Measurements from ENCODE around the gene ZNF324B. TPM values are rescaled to one million over a fixed set of nuclear protein-coding genes. Genes with fewer than 3 reads are reported as not detected.

The ZNF324B gene
- total RNA-seq, 5 donors from 2014 or later (not counting 1 experiment from before 2014, with no cell fraction given), result 9.5 to 17.2 (median 15.7) TPM

DNA sequence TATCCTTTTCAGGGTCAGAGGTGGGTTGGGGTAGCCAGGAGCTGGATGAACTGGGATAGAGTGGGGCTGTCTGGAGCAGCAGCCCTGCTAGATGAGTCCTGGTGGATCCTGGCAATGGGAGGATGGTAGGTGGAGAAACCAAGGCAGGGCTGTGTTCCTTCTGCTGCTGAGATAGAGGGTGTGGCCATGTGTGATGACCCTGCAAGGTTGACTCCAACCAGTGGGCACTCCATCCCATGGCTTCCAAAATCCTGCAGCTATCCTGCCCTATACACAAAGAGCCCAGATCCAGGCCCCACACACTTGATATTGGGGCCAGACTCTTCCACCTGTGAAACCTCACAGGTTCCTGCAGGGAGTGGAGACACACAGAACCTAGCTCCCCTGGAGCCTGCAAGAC lies 22.4 kb downstream of the ZNF324B start:
- Histone ChIP-seq H3K27ac (ENCODE audit: low read length) (no peak overlapping the region), H3K27me3 (replicated peaks in 1 of 2; ENCODE audit: control insufficient read depth in 2 of 2, extremely low read depth in 1 of 2, insufficient read depth in 2 of 2, low read length in 1 of 2) (no peaks in the 10 kb centered on the region), H3K4me3 (ENCODE audit: control insufficient read depth in 1 of 2, extremely low read depth in 1 of 2, low read length in 1 of 2) (no peak overlapping the region), H3K36me3 (ENCODE audit: control insufficient read depth in 2 of 2, extremely low read depth in 1 of 2, insufficient read depth in 1 of 2, low read length in 1 of 2) (peaks cover 7 to 30% of the 10 kb centered on the region in 2 donors), H3K9me3 (no peaks in the 10 kb centered on the region), H3K4me1 (ENCODE audit: control insufficient read depth in 1 of 2, extremely low read depth in 1 of 2, insufficient read depth in 2 of 2, low read length in 2 of 2) (peaks cover 0 to 23% of the 10 kb centered on the region in 2 experiments)
- ChIA-PET CTCF (no interaction called here), POLR2A (no interaction called here)
- Mint-ChIP-seq H3K4me1 (peaks cover 18 to 28% (median 18%) of the 10 kb centered on the region in 3 donors), H3K27me3 (no peaks in the 10 kb centered on the region), H3K27ac (peak overlapping the region in 1 of 2 donors; percentile 31), H3K36me3 (peaks cover 14% of the 10 kb centered on the region), H3K9me3 (no peaks in the 10 kb centered on the region), H3K4me3 (peak overlapping the region; percentile 31 to 82 (median 47))
- DNase-seq, result no peak
- ATAC-seq (replicated peaks in 1 of 4), result no peak

DNA sequence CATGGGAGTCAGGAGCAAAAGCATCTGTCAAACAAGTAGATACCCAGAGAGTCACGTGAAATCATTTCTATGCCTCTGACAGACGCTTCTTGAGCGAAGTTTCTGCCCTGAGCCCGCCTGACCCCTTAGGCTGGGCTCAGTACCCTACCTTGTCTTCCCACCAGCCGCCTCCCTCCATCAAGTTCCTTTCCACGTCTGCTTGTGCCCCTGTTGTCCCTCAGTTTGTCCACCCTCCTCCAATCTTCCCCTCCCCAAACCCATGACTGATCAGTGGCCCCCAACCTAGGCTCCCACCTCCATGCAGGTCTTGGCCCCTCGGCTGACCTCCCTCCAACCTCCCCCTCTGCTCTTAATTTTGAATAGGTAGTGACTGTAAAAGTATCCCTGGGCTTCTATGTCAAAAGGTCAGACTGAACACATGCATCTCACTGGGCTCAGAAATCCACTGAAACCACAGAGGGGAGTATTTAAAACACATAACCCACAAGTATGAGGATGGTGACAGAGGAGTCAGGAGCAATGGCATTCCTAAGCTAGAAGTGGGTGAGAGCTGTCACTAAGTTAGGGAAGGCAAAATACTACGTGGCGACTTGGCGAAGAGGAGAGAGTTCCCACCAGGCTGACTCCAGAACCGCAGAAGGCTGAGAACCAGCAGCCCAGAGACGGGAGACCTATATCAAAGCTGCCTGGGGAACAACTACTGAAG lies 23.0 kb downstream of the ZNF324B start:
- H3K4me3 Mint-ChIP-seq, result peak overlapping the region; percentile 31 to 82 (median 47)
- Histone ChIP-seq H3K27ac (ENCODE audit: low read length) (peak overlapping the region; percentile 97), H3K9me3 (no peaks in the 10 kb centered on the region), H3K4me3 (ENCODE audit: control insufficient read depth in 1 of 2, extremely low read depth in 1 of 2, low read length in 1 of 2) (no peak overlapping the region), H3K27me3 (replicated peaks in 1 of 2; ENCODE audit: control insufficient read depth in 2 of 2, extremely low read depth in 1 of 2, insufficient read depth in 2 of 2, low read length in 1 of 2) (no peaks in the 10 kb centered on the region), H3K36me3 (ENCODE audit: control insufficient read depth in 2 of 2, extremely low read depth in 1 of 2, insufficient read depth in 1 of 2, low read length in 1 of 2) (peaks cover 12 to 26% of the 10 kb centered on the region in 2 donors), H3K4me1 (ENCODE audit: control insufficient read depth in 1 of 2, extremely low read depth in 1 of 2, insufficient read depth in 2 of 2, low read length in 2 of 2) (peaks cover 0 to 23% of the 10 kb centered on the region in 2 experiments)
- H3K36me3 Mint-ChIP-seq, result peaks cover 19% of the 10 kb centered on the region
- H3K27me3 Mint-ChIP-seq, result no peaks in the 10 kb centered on the region
- 91% methylated on average over 9 of the region's 12 CpGs for WGBS (ENCODE audit: insufficient coverage)
- DNase-seq (no peak), ATAC-seq (replicated peaks in 1 of 4) (no peak)
- POLR2A ChIA-PET, result no interaction called here
- peak overlapping the region; percentile 11 to 31 for H3K27ac Mint-ChIP-seq
- CTCF ChIA-PET, result no interaction called here
- H3K9me3 Mint-ChIP-seq, result no peaks in the 10 kb centered on the region
- H3K4me1 Mint-ChIP-seq, result peaks cover 16 to 24% (median 17%) of the 10 kb centered on the region in 3 donors

GRCh38 chr19:58474997-58475713 lies 23.7 kb downstream of the ZNF324B start:
- ChIA-PET POLR2A (interaction anchor here in 1 of 2 donors (0.5 kb wide), 1 partner anchor 374 kb away, joined by 6 read pairs; no protein-coding TSS in a partner anchor), CTCF (no interaction called here)
- H3K36me3 Mint-ChIP-seq, result peaks cover 17% of the 10 kb centered on the region
- peak overlapping the region; percentile 82 to 93 (median 89) for H3K4me3 Mint-ChIP-seq
- Histone ChIP-seq H3K4me1 (ENCODE audit: control insufficient read depth in 1 of 2, extremely low read depth in 1 of 2, insufficient read depth in 2 of 2, low read length in 2 of 2) (peaks cover 0 to 23% of the 10 kb centered on the region in 2 experiments), H3K27me3 (replicated peaks in 1 of 2; ENCODE audit: control insufficient read depth in 2 of 2, extremely low read depth in 1 of 2, insufficient read depth in 2 of 2, low read length in 1 of 2) (no peaks in the 10 kb centered on the region), H3K36me3 (ENCODE audit: control insufficient read depth in 2 of 2, extremely low read depth in 1 of 2, insufficient read depth in 1 of 2, low read length in 1 of 2) (peaks cover 12 to 19% of the 10 kb centered on the region in 2 donors), H3K27ac (ENCODE audit: low read length) (peak overlapping the region; percentile 97), H3K9me3 (no peaks in the 10 kb centered on the region), H3K4me3 (ENCODE audit: control insufficient read depth in 1 of 2, extremely low read depth in 1 of 2, low read length in 1 of 2) (peak overlapping the region; percentile 56 to 75)
- peak overlapping the region; percentile 96 to 98 for H3K27ac Mint-ChIP-seq
- DNase-seq (peak in 2 of 35 experiments; percentile 15 to 48), ATAC-seq (replicated peaks in 1 of 4) (peak in 2 of 4 experiments; percentile 0 to 21)
- H3K9me3 Mint-ChIP-seq, result no peaks in the 10 kb centered on the region
- no peaks in the 10 kb centered on the region for H3K27me3 Mint-ChIP-seq
- 26% methylated on average over 23 of the region's 27 CpGs for WGBS (ENCODE audit: insufficient coverage)
- H3K4me1 Mint-ChIP-seq, result peaks cover 16 to 24% (median 17%) of the 10 kb centered on the region in 3 donors

- Histone ChIP-seq H3K4me3 (ENCODE audit: control insufficient read depth in 1 of 2, extremely low read depth in 1 of 2, low read length in 1 of 2) (peak within 1 kb of the TSS; percentile 56 to 75), H3K27me3 (replicated peaks in 1 of 2; ENCODE audit: control insufficient read depth in 2 of 2, extremely low read depth in 1 of 2, insufficient read depth in 2 of 2, low read length in 1 of 2) (no peaks in the 10 kb centered on the region), H3K36me3 (ENCODE audit: control insufficient read depth in 2 of 2, extremely low read depth in 1 of 2, insufficient read depth in 1 of 2, low read length in 1 of 2) (peaks cover 13 to 21% of the 10 kb centered on the region in 2 donors), H3K4me1 (ENCODE audit: control insufficient read depth in 1 of 2, extremely low read depth in 1 of 2, insufficient read depth in 2 of 2, low read length in 2 of 2) (peaks cover 0 to 23% of the 10 kb centered on the region in 2 experiments), H3K27ac (ENCODE audit: low read length) (peak within 1 kb of the TSS; percentile 97), H3K9me3 (no peaks in the 10 kb centered on the region)
- CTCF ChIA-PET, result interaction anchor here in 1 of 2 donors (0.8 kb wide), 1 partner anchor 25 kb away, joined by 3 read pairs; no protein-coding TSS in a partner anchor
- Mint-ChIP-seq H3K4me1 (peaks cover 16 to 24% (median 17%) of the 10 kb centered on the region in 3 donors), H3K27ac (peak within 1 kb of the TSS; percentile 96 to 98), H3K36me3 (peaks cover 14% of the 10 kb centered on the region), H3K4me3 (peak within 1 kb of the TSS; percentile 82 to 93 (median 89)), H3K9me3 (no peaks in the 10 kb centered on the region), H3K27me3 (no peaks in the 10 kb centered on the region)
- under 1% methylated on average over 60 of the region's 64 CpGs for whole genome bisulfite sequencing (ENCODE audit: insufficient coverage)
- DNase-seq (peak; percentile 91 to 98 (median 97)), ATAC-seq (replicated peaks in 1 of 4) (peak; percentile 86 to 92 (median 92))
- POLR2A ChIA-PET, result interaction anchor here (0.5 kb wide), 2 partner anchors 9 to 375 kb away, joined by 3 to 6 read pairs; no protein-coding TSS in a partner anchor
These were observed 24.5 kb downstream of the ZNF324B start, which contains the start of gene ZNF446 for GRCh38 chr19:58475714-58476497. TSS of gene ZNF446 (plus strand) at chr19:58476352. CDS start at chr19:58477219, 867 bp downstream.

GRCh38 chr19:58476498-58477015 lies 25.1 kb downstream of the ZNF324B start:
- CTCF ChIA-PET, result interaction anchor here in 1 of 2 donors (0.8 kb wide), 1 partner anchor 26 kb away, joined by 3 read pairs; no protein-coding TSS in a partner anchor
- peak overlapping the region; percentile 88 to 91 for H3K27ac Mint-ChIP-seq
- H3K4me1 Mint-ChIP-seq, result peaks cover 16 to 24% (median 17%) of the 10 kb centered on the region in 3 donors
- Histone ChIP-seq H3K27ac (ENCODE audit: low read length) (peak overlapping the region; percentile 97), H3K27me3 (replicated peaks in 1 of 2; ENCODE audit: control insufficient read depth in 2 of 2, extremely low read depth in 1 of 2, insufficient read depth in 2 of 2, low read length in 1 of 2) (no peaks in the 10 kb centered on the region), H3K36me3 (ENCODE audit: control insufficient read depth in 2 of 2, extremely low read depth in 1 of 2, insufficient read depth in 1 of 2, low read length in 1 of 2) (peaks cover 18 to 24% of the 10 kb centered on the region in 2 donors), H3K4me1 (ENCODE audit: control insufficient read depth in 1 of 2, extremely low read depth in 1 of 2, insufficient read depth in 2 of 2, low read length in 2 of 2) (peaks cover 0 to 23% of the 10 kb centered on the region in 2 experiments), H3K4me3 (ENCODE audit: control insufficient read depth in 1 of 2, extremely low read depth in 1 of 2, low read length in 1 of 2) (peak overlapping the region; percentile 56 to 75), H3K9me3 (no peaks in the 10 kb centered on the region)
- peak overlapping the region; percentile 82 to 93 (median 89) for H3K4me3 Mint-ChIP-seq
- H3K27me3 Mint-ChIP-seq, result no peaks in the 10 kb centered on the region
- WGBS (ENCODE audit: insufficient coverage), result 10% methylated on average over 26 of the region's 27 CpGs
- H3K36me3 Mint-ChIP-seq, result peaks cover 17% of the 10 kb centered on the region
- ATAC-seq (replicated peaks in 1 of 4) (no peak), DNase-seq (no peak)
- H3K9me3 Mint-ChIP-seq, result no peaks in the 10 kb centered on the region
- POLR2A ChIA-PET, result no interaction called here
